Stomach (tissue), 9 donors: ENCODE data around the gene ZBTB46. TPM values are rescaled to one million over a fixed set of nuclear protein-coding genes. Genes with fewer than 3 reads are reported as not detected.

ENCODE experiments used
- DNase-seq, 2 donors: peaks; one replicate each; pipeline versions ENCODE4 v3.0.0 to v3.0.0-alpha.2; 2013 to 2019
- H3K27ac ChIP-seq, 5 donors: fragments of 200-600 bp in 4 of 5; sonication (generic) in 4 of 5; one replicate each; pipeline ENCODE4 v1.5.1; 2013 to 2019; ENCODE audit warnings: mild to moderate bottlenecking in 1 of 5, moderate library complexity in 1 of 5
- H3K27me3 ChIP-seq, 3 donors: fragments of 200-600 bp; sonication (generic); one replicate each; pipeline ENCODE4 v1.5.1; 2017 to 2019; ENCODE audit warnings: mixed run types in 1 of 3
- H3K36me3 ChIP-seq, 4 donors: fragments of 200-600 bp; sonication (generic); 1 replicate in 3 of 4; 2 replicates in 1 of 4; pipeline ENCODE4 v1.5.1; 2016 to 2019
- H3K4me1 ChIP-seq, 4 donors: fragments of 200-600 bp; sonication (generic); one replicate each; pipeline ENCODE4 v1.5.1; 2016 to 2019
- H3K4me3 ChIP-seq, 4 donors: fragments of 200-600 bp; sonication (generic) in 3 of 4; one replicate each; pipeline ENCODE4 v1.5.1; 2016 to 2019; ENCODE audit warnings: mild to moderate bottlenecking in 1 of 4
- H3K9me3 ChIP-seq, 4 donors: fragments of 200-600 bp; sonication (generic); one replicate each; pipeline ENCODE4 v1.5.1; 2016 to 2019
- EP300 ChIP-seq: sonication (generic); formaldehyde crosslinking; IDR thresholded peaks from one replicate; pipeline ENCODE4 v1.6.1; 2017; ENCODE audit warnings: antibody characterized with exemption
- POLR2A ChIP-seq, 4 donors: fragments of 450-650 bp; IDR thresholded peaks; one replicate each; pipeline ENCODE4 v1.6.1; 2016; ENCODE audit warnings: antibody characterized with exemption in 4 of 4, control low read depth in 2 of 4, mild to moderate bottlenecking in 1 of 4, moderate library complexity in 1 of 4
- POLR2AphosphoS5 ChIP-seq, 3 donors: sonication (generic); formaldehyde crosslinking; IDR thresholded peaks; one replicate each; pipeline ENCODE4 v1.6.1; 2016; ENCODE audit warnings: antibody characterized with exemption in 3 of 3
- WGBS, 5 donors: extraction: QIAGEN DNeasy Blood & Tissue Kit in 3 of 5; methylation state at CpG; one replicate each; pipeline versions ENCODE4 v1.1.5 to v1.1.7; 2013 to 2018; 5-methylcytosine and 5-hydroxymethylcytosine counted together
- intact Hi-C: fragments of 100-400 bp; cut with DNase I; formaldehyde crosslinking; loops from one replicate; pipeline ENCODE4 v1.15.1; 2023; ENCODE audit warnings: low total_unique reads
- polyA plus RNA-seq, 3 donors: library from polyadenylated mRNA; stranded (reverse); fragments of 200-250 nt; gene quantifications; one replicate each; pipeline ENCODE4 v1.2.3, GENCODE V29; 2013
- total RNA-seq, 5 donors: library from RNA; depleted of rRNA; stranded (reverse); fragments of >200 nt; gene quantifications; one replicate each; pipeline versions ENCODE4 v1.1.0 to v1.2.3, GENCODE V29; 2014 to 2016
- TF ChIP-seq, protein P1 (sequence below), 7 experiments: fragments of 450-650 bp in 4 of 7; fragments of 200-600 bp in 3 of 7; sonication (generic) in 3 of 7; IDR thresholded peaks; one replicate each; pipeline ENCODE4 v1.5.1; 2016 to 2019; ENCODE audit warnings: antibody characterized with exemption in 7 of 7, control low read depth in 2 of 7, mild to moderate bottlenecking in 1 of 7
- donor health status: healthy with polysubstance abuse.
- donor health status: Bipolar disorder and iron deficiency.
- donor health status: healthy.

Gene ZBTB46
- total and polyA plus RNA-seq, 8 donors = 0.58 to 13.4 (median 2.5) TPM

- TF ChIP-seq POLR2AphosphoS5 (IDR thresholded peaks at IDR 0.05) = no peak
- TF ChIP-seq EP300 = no peak
- TF ChIP-seq, protein P1, sequence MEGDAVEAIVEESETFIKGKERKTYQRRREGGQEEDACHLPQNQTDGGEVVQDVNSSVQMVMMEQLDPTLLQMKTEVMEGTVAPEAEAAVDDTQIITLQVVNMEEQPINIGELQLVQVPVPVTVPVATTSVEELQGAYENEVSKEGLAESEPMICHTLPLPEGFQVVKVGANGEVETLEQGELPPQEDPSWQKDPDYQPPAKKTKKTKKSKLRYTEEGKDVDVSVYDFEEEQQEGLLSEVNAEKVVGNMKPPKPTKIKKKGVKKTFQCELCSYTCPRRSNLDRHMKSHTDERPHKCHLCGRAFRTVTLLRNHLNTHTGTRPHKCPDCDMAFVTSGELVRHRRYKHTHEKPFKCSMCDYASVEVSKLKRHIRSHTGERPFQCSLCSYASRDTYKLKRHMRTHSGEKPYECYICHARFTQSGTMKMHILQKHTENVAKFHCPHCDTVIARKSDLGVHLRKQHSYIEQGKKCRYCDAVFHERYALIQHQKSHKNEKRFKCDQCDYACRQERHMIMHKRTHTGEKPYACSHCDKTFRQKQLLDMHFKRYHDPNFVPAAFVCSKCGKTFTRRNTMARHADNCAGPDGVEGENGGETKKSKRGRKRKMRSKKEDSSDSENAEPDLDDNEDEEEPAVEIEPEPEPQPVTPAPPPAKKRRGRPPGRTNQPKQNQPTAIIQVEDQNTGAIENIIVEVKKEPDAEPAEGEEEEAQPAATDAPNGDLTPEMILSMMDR (IDR thresholded peaks at IDR 0.05) = no peak
- no peak for TF ChIP-seq POLR2A (IDR thresholded peaks at IDR 0.05)
- WGBS, 5 donors = 1 to 2% (median 1%) methylated on average over 25 to 88 of the region's 99 CpGs
Observed at GRCh38 chr20:63829945-63830835, 874 bp downstream of the ZBTB46 start.

DNA sequence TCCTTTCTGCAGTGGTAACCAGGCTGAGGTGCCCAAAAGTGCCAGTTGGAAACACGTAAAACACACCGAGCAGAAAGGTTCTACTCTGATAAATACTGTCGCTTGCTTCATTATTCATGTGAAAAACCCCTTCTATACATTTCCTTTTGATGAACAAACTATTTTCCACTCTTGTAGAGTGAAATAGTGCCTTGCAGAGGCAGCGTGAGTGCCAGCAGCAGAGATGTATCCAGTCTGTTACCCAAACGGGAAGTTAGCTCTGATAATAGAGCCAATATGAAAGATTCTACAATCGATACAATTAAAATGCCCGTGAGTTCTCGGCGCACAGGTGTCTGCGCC, 1.5 kb downstream of the ZBTB46 start:
- peak overlapping the region in 4 of 5 donors; percentile 57 to 82 (median 72) for H3K27ac ChIP-seq
- no peaks in the 10 kb centered on the region for H3K9me3 ChIP-seq
- WGBS, 5 donors = 12 to 16% (median 13%) methylated on average over 10 of the region's 10 CpGs
- H3K36me3 ChIP-seq = no peaks in the 10 kb centered on the region
- H3K4me1 ChIP-seq = peaks cover 18 to 48% (median 43%) of the 10 kb centered on the region in 4 donors
- peaks cover 0 to 63% (median 30%) of the 10 kb centered on the region in 3 donors for H3K27me3 ChIP-seq
- no peak for DNase-seq
- TF ChIP-seq EP300 (no peak), POLR2AphosphoS5 (IDR thresholded peaks at IDR 0.05) (no peak), POLR2A (IDR thresholded peaks at IDR 0.05) (no peak)
- TF ChIP-seq, protein P1 (IDR thresholded peaks at IDR 0.05) = no peak
- H3K4me3 ChIP-seq = peak overlapping the region; percentile 62 to 84 (median 74)
- intact Hi-C loops = no loop called here

More at GRCh38 chr20:63829945-63830835, 874 bp downstream of the ZBTB46 start:
- no peaks in the 10 kb centered on the region for H3K9me3 ChIP-seq
- no peak for DNase-seq
- H3K27me3 ChIP-seq = peaks cover 0 to 63% (median 30%) of the 10 kb centered on the region in 3 donors
- H3K4me3 ChIP-seq = peak overlapping the region; percentile 62 to 84 (median 74)
- H3K27ac ChIP-seq = peak overlapping the region in 4 of 5 donors; percentile 57 to 82 (median 72)
- no peaks in the 10 kb centered on the region for H3K36me3 ChIP-seq
- intact Hi-C loops = no loop called here
- H3K4me1 ChIP-seq = peaks cover 23 to 53% (median 48%) of the 10 kb centered on the region in 4 donors

GRCh38 chr20:63828951-63829350, 2.1 kb downstream of the ZBTB46 start:
- intact Hi-C loops = no loop called here
- Histone ChIP-seq H3K9me3 (no peaks in the 10 kb centered on the region), H3K4me3 (peak overlapping the region; percentile 7 to 84 (median 66)), H3K27ac (peak overlapping the region in 3 of 5 donors; percentile 1 to 62 (median 8)), H3K36me3 (no peaks in the 10 kb centered on the region), H3K27me3 (peaks cover 0 to 63% (median 30%) of the 10 kb centered on the region in 3 donors), H3K4me1 (peaks cover 15 to 42% (median 39%) of the 10 kb centered on the region in 4 donors)
- TF ChIP-seq POLR2AphosphoS5 (IDR thresholded peaks at IDR 0.05) = no peak
- TF ChIP-seq, protein P1 (IDR thresholded peaks at IDR 0.05) = no peak
- WGBS, 5 donors = 59 to 72% (median 68%) methylated on average over 10 of the region's 10 CpGs
- no peak for DNase-seq

GRCh38 chr20:63828545-63828944, 2.5 kb downstream of the ZBTB46 start:
- intact Hi-C loops = no loop called here

More at GRCh38 chr20:63828545-63828944, 2.5 kb downstream of the ZBTB46 start:
- TF ChIP-seq EP300 (no peak), POLR2A (IDR thresholded peaks at IDR 0.05) (no peak), POLR2AphosphoS5 (IDR thresholded peaks at IDR 0.05) (no peak)
- TF ChIP-seq, protein P1 (IDR thresholded peaks at IDR 0.05) = no peak
- no peak for DNase-seq
- no peaks in the 10 kb centered on the region for H3K36me3 ChIP-seq
- no peaks in the 10 kb centered on the region for H3K9me3 ChIP-seq
- H3K27me3 ChIP-seq = peaks cover 0 to 63% (median 30%) of the 10 kb centered on the region in 3 donors
- H3K4me1 ChIP-seq = peaks cover 15 to 38% (median 38%) of the 10 kb centered on the region in 4 donors
- peak overlapping the region in 4 of 5 donors; percentile 1 to 62 (median 20) for H3K27ac ChIP-seq
- WGBS, 5 donors = 57 to 79% (median 76%) methylated on average over 9 to 14 of the region's 14 CpGs
- peak overlapping the region in 3 of 4 donors; percentile 7 to 84 (median 71) for H3K4me3 ChIP-seq
